GM19438 (cell line): ENCODE data around the gene HCRTR2.
"Not testable (repeated sequence)": the region's sequence is repeated elsewhere in the genome, so short reads cannot be mapped to it uniquely, and the experiment has no call there.

Experiments used
- ATAC-seq: cut with Tn5 transposase; IDR thresholded peaks from one replicate; pipeline ENCODE4 v1.9.1; 2021; ENCODE audit warnings: low read depth; ENCODE audit not compliant: unreplicated experiment

HCRTR2 gene

DNA sequence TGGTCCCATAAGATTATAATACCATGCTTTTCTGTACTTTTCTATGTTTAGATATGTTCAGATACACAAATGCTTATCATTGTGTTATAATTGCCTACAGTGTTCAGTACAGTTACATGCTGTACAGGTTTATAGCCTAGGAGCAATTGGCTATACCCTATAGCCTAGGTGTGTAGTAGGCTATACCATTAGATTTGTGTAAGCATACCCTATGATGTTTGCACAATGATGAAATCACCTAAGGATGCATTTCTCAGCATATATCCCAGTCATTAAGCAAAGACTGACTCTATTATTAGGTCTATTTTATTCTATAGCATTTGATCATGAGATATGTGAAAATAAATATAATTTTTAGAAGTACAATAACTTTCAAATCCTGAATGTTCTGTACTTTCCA lies 36.6 kb downstream of the HCRTR2 start:
- ATAC-seq, result no peak

DNA sequence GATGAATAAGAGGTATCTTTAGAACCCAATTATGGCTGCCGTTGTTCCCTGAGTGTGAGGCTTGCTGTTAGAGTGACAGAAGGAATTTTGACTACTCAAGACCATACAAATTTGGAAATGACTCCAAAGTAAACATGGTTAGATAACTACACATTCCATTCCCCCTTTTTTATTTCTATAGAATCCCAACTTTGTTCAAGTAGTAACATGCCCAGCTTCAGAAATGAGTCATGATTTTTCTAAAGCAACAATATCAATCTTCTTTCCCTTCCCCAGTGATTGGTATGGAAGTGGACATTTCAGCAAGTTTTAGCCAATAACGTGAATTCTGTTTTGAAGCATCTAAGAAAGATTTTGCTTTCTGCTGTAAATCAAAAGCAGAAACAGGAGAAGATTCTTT lies 37.8 kb downstream of the HCRTR2 start:
- no peak for ATAC-seq

DNA sequence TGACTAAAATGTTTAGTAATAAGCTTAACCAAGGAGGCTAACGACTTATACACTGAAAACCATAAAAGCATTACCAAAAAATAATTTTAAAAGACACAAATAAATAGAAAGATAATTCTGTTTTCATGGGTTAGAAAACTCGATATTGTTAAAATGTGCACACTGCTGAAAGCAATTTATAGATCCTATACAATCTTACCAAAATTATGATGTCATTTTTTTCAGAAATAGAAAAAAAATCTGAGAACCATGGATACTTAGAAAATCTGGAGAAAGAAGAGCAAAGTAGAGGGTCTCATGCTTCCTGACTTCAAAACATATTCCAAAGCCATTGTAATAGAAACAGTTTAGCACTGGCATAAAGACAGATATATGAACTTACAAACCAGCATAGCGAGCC lies 46.6 kb downstream of the HCRTR2 start:
- ATAC-seq, result no peak

DNA sequence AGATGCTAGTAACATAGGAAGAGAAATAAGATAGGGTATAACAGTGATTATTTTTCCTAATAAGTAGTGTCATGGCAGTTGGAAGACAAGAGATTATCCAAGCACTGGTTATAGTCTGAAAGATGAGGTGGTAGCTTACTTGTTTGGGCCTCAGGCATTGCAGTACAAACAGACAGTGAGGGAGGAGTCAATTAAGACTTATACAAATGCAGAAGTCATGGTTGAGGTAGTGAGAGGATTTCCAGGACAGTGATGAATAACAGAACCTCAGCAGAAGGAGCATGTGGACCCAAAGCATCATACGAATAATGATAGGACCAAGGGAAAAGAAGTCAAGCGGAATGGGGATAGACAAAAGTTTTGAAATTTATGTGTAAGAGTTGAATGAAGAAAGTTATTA lies 53.5 kb downstream of the HCRTR2 start:
- ATAC-seq, result no peak

DNA sequence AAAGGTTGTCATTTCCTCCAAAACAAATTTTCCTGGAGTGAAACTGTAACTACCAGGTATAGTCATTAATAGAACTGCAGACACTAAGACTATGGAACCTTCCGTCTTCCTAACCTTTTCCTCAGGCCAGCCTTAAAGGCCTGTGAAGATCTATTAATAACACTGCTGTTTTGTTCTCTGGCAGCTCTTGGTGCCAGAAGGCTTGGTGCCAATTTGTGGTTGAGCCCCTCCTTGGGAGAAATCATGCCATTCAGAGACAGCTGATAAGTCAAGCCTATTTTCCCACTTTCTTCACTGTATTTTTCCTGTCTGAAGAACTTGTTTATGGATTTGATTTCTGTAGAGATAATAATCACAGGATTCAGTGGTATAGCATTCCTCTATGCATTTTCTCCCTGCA lies 64.8 kb downstream of the HCRTR2 start:
- no peak for ATAC-seq

DNA sequence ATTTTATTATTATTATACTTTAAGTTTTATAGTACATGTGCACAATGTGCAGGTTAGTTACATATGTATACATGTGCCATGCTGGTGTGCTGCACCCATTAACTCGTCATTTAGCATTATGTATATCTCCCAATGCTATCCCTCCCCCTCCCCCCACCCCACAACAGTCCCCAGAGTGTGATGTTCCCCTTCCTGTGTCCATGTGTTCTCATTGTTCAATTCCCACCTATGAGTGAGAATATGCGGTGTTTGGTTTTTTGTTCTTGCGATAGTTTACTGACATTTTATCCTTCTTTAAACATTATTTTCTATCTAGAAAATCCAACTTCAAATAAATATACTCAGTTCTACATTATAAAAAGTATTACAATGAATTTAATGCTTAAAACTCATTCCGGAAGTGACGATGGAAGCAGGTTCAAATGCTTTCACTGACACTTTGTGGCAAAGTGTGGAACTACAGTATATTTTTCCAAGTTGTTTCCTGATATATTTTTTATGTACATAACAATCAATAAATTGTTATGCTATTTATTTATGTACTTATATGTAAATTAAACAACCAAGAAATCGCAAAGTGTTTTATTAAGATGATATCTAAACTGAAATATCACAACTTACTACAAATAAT lies 66.8 kb downstream of the HCRTR2 start:
- not testable (repeated sequence) for ATAC-seq

DNA sequence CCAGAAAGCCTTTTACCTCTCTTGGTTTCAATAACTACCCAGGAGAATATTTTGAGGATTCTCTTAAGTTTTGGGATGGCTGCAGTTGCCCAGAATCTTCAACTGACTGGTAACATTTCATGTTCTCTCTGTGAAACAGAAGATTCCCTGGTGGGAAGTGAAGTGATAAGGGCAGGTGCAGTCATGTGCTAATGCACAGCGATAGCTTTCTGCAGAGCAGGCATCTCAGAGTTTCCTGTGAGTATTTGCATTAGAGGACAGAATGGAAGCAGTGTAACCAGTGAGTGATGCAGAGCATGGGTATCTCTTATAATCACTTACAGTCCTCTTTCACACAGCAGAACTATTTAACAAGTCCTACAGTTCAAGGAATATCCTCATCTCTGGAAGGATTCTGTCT lies 76.1 kb downstream of the HCRTR2 start:
- ATAC-seq, result no peak

DNA sequence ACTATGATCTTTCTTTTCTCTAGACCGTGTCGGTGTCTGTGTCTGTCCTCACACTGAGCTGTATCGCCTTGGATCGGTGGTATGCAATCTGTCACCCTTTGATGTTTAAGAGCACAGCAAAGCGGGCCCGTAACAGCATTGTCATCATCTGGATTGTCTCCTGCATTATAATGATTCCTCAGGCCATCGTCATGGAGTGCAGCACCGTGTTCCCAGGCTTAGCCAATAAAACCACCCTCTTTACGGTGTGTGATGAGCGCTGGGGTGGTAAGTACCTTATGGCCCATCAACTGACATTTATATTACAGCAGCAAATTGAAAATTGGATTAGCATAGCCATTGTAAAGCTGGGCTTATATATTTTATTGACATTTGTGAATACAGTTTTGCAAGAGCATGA lies 80.8 kb downstream of the HCRTR2 start:
- ATAC-seq, result no peak

DNA sequence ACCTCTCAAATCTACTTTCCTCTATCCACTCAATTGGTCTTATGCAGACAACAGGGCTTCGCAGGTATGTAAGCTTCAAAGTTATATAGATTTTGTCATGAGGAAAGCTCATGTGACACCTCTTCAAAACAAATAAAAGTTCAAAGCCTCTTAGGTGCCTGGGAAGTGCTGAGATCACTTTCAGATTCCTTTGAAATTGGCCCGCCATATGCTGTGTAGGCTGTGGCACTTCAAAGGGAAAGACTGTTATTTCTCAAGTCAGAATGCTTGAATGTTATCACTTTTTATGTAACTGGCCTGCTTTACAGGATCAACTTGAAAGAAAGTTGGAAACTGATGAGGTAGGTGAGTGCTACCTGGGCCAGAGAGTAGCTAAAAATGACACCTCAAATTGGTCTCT lies 85.9 kb downstream of the HCRTR2 start:
- no peak for ATAC-seq

DNA sequence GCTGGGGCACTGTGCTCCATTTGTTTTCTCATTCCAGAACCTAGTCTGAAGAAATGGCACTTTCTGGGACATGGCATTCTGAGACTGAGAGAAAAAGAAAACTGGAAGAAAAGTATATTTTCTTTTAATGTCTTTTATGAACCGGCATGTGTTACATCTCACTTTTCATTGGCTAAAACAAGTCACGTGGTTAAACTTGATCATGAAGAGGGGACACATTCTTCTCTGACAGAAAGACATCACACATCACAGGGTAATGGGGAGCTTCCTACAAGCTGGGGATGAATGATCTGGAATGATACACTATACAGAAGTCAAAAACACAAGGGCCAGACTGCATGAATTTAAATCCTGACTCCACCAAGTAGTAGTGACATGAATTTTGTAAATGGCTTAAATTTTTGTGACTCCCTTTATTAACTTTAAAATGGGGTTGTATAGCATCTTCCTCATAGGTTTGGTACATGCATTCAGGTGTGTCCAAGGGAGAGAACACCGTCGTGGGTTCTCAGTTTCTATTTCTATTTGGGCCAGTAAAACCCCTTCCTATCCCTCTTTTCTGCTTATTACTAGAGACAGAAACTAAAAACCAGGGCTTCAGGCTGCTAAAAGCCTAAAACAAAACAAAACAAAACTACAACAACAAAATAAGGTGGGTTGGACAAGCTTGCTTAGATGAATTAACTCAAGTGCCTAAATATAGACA lies 91.2 kb downstream of the HCRTR2 start:
- ATAC-seq, result no peak

DNA sequence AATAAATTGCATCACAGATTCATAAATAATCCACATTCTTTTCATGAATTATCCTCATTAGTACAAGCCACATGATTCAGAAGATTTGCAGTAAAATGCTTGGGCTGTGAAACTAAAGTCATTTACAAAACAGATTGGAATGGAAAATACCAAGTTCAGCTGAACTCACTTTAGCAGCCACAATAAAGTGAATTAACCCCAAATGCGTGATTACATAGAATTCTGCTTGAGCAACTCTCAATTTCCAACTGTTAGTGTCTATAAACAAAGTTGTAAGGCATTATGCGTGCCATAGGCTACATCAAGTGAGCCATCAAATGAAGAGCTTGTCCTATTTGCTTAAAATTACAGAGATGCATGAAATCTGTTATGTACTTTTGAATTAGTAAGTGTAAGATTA lies 92.6 kb downstream of the HCRTR2 start:
- ATAC-seq, result no peak

DNA sequence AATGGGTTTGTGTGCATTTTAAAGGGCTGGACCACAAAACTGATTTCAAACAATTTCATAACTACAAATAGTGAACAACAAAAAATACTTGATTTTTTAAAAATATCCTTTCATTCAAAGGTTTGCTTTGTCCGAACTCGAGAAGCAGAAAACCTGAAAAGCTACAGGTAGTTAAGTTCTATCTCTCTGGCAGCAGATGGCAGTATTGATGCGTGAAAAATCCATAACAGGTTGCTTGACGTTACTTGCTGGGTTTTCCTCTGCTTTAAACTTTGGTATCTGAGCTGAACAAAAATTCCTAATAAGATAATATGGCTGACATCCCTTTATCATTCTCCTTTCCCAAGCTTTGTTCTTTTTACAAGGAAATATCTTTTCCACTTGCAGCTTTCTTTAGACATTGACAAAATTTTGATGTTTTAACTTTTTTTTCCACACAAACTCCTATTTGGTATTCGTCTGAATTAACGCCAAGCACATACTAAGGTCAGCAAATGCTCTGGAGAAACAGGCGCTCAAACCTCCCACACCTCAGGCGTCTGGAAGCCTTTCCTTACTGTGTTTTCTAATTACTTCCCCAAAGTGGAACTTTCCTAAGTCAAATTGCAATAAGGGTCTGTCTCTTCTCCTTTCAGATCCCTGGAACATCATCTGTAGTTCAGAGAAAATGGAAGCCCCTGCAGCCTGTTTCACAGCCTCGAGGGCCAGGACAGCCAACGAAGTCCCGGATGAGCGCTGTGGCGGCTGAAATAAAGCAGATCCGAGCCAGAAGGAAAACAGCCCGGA lies 102.6 kb downstream of the HCRTR2 start:
- no peak for ATAC-seq

DNA sequence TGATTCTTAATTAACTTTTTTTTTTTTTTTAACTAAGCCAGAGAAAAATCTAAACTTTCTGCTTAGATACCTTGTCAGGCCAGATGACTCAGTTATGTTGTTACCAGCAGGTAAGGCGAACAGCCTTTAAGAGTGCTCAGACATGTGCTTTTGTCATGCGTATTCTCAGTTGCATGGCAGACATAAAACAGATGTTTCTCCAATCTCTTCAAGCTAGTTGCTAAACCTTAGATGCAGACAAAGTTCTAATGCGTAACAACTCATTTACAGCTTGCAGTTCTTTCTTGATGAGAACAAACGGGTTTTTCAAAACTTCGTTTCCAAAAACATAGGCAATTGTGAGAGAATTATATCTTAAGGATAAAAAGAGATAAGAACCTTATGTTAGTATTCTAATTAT lies 103.3 kb downstream of the HCRTR2 start:
- ATAC-seq, result no peak

DNA sequence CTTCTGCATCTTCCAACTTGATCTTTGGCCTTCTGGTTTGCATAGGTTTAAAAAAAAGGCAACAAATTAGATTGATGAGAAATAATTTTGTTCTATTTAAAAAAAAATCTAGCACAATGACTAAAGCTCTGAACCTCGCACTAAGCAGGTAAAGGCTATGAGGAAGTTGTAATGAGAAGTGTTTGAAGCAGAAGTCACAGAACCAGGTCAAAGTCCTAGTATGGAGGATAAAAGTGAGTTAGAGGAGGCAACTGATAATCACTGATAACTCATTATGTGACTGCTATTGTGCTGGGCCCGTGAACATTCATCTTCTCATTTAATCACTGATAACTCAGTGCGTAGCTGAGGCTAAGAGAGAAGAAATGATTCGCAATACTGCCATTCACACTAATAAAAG lies 106.9 kb downstream of the HCRTR2 start:
- no peak for ATAC-seq

DNA sequence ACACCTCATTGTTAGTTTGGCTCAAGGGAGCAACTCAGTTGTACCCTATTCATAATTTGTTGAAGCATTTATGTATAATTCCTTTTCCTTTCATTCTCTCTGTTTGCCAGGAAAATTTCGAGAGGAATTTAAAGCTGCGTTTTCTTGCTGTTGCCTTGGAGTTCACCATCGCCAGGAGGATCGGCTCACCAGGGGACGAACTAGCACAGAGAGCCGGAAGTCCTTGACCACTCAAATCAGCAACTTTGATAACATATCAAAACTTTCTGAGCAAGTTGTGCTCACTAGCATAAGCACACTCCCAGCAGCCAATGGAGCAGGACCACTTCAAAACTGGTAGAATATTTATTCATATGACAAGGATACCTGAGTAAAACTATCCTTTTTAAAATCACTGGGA lies 107.8 kb downstream of the HCRTR2 start:
- no peak for ATAC-seq

DNA sequence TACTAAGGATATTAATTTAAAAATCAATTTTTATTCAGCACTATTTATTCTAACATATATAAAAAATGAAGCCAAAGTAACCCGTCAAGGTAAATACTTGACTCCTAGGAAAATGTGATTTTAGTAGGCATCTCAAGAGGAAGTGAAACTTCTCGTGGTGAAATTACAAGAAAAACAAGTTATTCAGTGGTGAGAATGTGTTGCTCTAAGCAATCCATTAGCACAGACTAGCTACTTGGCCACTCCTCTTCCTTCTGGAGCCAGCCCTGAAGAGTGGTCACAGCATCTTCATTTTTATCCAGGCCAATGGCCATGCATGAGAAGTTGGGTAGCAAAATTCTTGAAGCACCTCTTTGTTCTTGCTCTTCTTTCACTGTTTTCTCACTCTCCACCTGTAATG lies 112.5 kb downstream of the HCRTR2 start:
- ATAC-seq, result no peak

DNA sequence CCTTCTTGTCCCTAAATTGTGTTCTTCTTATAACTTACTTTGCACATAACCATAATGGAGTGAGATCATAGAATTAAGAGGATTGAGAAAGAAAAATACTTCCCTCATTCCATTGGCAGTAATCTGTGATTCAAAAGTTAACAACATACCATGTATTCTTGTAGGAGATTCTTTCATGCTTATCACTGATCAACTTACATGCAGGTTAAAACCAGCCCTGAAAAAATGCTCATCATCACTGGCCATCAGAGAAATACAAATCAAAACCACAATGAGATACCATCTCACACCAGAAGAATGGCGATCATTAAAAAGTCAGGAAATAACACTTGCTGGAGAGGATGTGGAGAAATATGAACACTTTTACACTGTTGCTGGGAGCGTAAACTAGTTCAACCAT lies 116.4 kb downstream of the HCRTR2 start:
- ATAC-seq, result no peak

DNA sequence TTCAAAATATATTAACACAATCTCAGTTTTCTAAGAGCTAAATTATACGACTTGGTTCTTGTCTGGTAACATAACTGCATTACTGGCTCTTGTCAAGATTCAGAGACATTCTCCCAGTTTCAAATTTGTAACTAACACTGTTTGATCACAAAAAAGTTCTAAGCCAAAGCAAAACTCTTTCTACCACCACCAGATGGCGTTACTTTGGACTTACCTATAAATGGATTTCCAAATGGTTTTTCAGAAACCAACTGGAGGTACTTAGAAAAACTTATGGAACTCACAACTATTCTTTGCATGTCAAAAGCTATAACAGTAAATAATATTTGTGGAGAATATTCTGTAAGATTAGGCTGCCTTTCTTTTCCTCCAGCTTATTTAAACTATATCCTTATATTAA lies 118.8 kb downstream of the HCRTR2 start:
- no peak for ATAC-seq

DNA sequence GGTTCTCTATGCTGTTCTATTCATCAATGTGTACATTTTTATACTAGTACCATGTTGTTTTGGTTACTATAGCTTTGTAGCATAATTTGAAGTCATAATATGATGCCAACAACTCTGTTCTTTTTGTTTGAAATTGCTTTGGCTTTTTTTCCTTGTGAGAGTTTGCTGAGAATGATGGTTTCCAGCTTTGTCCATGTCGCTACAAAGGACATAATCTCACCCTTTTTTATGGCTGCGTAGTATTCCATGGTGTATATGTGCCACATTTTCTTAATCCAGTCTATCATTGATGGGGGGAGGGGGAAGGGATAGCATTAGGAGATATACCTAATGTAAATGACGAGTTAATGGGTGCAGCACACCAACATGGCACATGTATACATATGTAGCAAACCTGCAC lies 122.9 kb downstream of the HCRTR2 start:
- not testable (repeated sequence) for ATAC-seq

DNA sequence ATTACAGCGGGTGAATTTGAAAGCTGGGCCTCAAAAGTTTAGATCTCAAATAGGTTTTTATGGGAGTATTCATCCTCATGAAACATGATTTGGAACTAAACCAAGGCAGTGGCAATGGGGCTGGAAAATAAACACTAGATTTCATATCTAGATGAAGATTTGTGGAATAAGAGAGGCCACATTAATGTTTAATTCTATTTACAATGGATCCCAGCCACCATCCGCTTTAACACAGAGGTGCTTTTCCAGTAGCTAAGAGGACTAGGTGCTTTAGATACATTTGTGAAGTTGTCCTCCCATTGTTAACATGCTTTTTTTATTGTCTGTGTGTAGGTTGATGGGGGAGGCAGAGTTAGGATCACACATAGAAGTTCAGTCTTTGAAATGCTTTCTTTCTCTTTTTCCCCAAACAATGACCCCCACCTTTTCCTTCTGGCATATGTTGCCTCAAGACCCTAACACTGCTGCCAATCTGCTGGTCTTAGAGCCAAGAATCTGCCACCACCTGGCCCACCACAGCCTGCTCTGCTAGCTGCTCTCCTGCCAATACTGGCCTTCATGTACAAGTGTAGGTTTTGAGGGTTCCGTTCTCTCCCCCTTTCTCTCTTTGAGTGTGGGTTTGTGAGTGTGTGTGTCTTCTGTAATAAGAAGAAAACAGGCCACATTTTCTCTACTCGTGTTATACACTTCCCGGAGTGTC lies 125.1 kb downstream of the HCRTR2 start:
- no peak for ATAC-seq

DNA sequence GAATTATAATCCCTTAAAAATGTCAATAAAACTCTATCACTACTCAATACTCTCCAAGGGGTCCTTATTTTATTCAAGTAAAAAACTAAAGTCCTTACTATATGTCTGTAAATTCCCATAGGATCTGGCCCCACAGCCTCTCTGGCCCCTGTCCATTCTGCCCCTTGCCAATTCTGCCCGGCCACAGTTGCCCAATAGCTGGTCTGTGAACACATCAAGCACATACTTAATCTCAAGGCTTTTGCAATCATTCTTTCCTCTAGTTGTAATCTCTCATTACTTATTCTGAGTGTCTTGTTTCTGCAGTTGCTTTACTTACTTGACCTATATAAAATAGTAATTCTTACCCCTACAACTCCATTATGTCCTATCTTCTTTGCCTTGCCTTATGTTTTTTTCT lies 130.4 kb downstream of the HCRTR2 start:
- ATAC-seq, result no peak
